ENCODE measurements around the gene GPATCH1. TPM values are rescaled to one million over a fixed set of nuclear protein-coding genes. Genes with fewer than 3 reads are reported as not detected.
A peak's percentile ranks its signal among the peaks of the same experiment; 100 is the strongest.

The GPATCH1 gene
- total and polyA plus RNA-seq, 2 of the 13 experiments (the other 11 are each of a cell fraction or from before 2014, with no cell fraction given): 6.8 to 6.9 TPM

GRCh38 chr19:33176670-33177416, 95.9 kb downstream of the GPATCH1 start (continued):
- TF ChIP-seq BCLAF1 (IDR thresholded peaks at IDR 0.05) (no peak), ELF3 (CRISPR knock-in tag; IDR thresholded peaks at IDR 0.05) (peak; percentile 95), ZBTB34 (CRISPR knock-in tag; IDR thresholded peaks at IDR 0.05) (peak; percentile 17; the same call in 1 of the 2 replicates), HES4 (CRISPR knock-in tag; IDR thresholded peaks at IDR 0.05; ENCODE audit: borderline replicate concordance) (peak; percentile 11; the same call in 1 of the 2 replicates), PRMT3 (CRISPR knock-in tag; IDR thresholded peaks at IDR 0.05; ENCODE audit: borderline replicate concordance, low read depth) (peak; percentile 72; the same call in 1 of the 2 replicates), TIGD3 (CRISPR knock-in tag; IDR thresholded peaks at IDR 0.05; ENCODE audit: borderline replicate concordance) (0 out of 2 replicates have a peak, but pooled peaks have one; percentile 76), ERF (CRISPR knock-in tag; IDR thresholded peaks at IDR 0.05) (peak; percentile 78), ZNF138 (CRISPR knock-in tag; IDR thresholded peaks at IDR 0.05; ENCODE audit: low read depth) (0 out of 2 replicates have a peak, but pooled peaks have one; percentile 20), GLI4 (CRISPR knock-in tag; IDR thresholded peaks at IDR 0.05; ENCODE audit: borderline replicate concordance) (no peak), ZMYM4 (CRISPR knock-in tag; IDR thresholded peaks at IDR 0.05) (peak; percentile 79), CBX1 (IDR thresholded peaks at IDR 0.05; ENCODE audit: low read depth) (no peak), HDAC2 (CRISPR knock-in tag; IDR thresholded peaks at IDR 0.05) (peak; percentile 38), ZNF776 (CRISPR knock-in tag; IDR thresholded peaks at IDR 0.05) (peak; percentile 36; the same call in 1 of the 2 replicates), CREBL2 (CRISPR knock-in tag; IDR thresholded peaks at IDR 0.05; ENCODE audit: borderline replicate concordance) (0 out of 2 replicates have a peak, but pooled peaks have one; percentile 28), CBX5 (CRISPR knock-in tag; IDR thresholded peaks at IDR 0.05; ENCODE audit: borderline replicate concordance) (peak; percentile 58; the same call in 1 of the 2 replicates), TEAD3 (CRISPR knock-in tag; optimal IDR thresholded peaks at IDR 0.05; ENCODE audit: borderline replicate concordance) (peak; percentile 20), ZNF12 (CRISPR knock-in tag; IDR thresholded peaks at IDR 0.05) (peak; percentile 76), ZNF704 (CRISPR knock-in tag; IDR thresholded peaks at IDR 0.05; ENCODE audit: borderline replicate concordance) (peak; percentile 86; the same call in 1 of the 2 replicates), ZNF710 (CRISPR knock-in tag; IDR thresholded peaks at IDR 0.05; ENCODE audit: borderline replicate concordance) (peak; percentile 73)
